Measurements from ENCODE around the gene JUP.

Gene JUP

GRCh38 chr17:41806685-41807445 lies 20.4 kb upstream of the JUP start:
- FAIRE-seq, result no peak

- no peak for FAIRE-seq
Observed at GRCh38 chr17:41803049-41804020, 16.8 kb upstream of the JUP start.

- peak; percentile 90 for FAIRE-seq
Observed at GRCh38 chr17:41801374-41802271, 15.1 kb upstream of the JUP start.

DNA sequence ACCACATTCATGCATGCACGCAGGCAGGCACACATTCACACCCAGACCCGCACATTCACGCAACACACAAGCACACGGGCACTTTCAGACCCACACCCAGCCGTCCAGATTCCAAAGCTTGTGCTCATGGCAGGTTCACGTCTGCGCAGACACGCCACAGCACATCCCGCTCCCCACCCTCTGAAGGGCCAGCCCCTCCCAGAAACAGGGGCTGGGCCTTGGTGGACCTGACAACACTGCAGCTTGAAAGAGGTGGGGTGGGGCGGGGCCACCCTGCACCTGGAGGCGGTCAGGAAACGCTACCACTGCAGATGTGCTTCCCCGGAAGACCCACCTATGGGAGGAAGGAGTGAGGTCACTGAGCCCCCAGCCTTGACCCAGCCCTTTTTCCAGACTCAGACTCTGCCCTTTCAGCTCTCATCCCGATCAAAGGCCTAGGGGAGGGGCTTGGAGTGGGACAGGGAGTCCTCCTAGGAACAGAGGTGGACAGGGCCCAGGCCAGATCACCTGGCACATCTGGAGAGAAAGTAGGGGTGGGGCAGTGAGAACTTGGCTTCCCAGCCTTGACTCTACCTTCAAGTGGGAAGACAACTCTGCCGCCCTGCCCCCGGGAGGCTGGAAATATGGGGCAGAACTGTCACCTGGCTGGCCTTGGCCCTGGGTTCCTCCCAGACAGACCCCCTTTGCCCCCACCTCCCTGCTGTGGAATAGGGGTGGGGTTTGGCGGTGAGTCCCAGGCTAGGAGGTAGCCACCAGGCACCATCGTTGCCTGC lies 14.3 kb upstream of the JUP start:
- FAIRE-seq, result no peak

- no peak for FAIRE-seq
Observed at GRCh38 chr17:41799366-41799765, 12.9 kb upstream of the JUP start.

GRCh38 chr17:41797377-41797776 lies 10.9 kb upstream of the JUP start:
- FAIRE-seq, result no peak

GRCh38 chr17:41796121-41796895 lies 9.8 kb upstream of the JUP start:
- no peak for FAIRE-seq

- no peak for FAIRE-seq
Observed at GRCh38 chr17:41794540-41794975, 8.0 kb upstream of the JUP start.

GRCh38 chr17:41793784-41794539 lies 7.5 kb upstream of the JUP start:
- FAIRE-seq, result no peak

GRCh38 chr17:41792845-41793783 lies 6.6 kb upstream of the JUP start:
- no peak for FAIRE-seq

- FAIRE-seq, result no peak
Observed at GRCh38 chr17:41787021-41787418, 509 bp upstream of the JUP start.

- FAIRE-seq, result no peak
Observed at GRCh38 chr17:41785859-41786226, 668 bp downstream of the JUP start.

- no peak for FAIRE-seq
Observed at GRCh38 chr17:41785091-41785858, 1.2 kb downstream of the JUP start.

DNA sequence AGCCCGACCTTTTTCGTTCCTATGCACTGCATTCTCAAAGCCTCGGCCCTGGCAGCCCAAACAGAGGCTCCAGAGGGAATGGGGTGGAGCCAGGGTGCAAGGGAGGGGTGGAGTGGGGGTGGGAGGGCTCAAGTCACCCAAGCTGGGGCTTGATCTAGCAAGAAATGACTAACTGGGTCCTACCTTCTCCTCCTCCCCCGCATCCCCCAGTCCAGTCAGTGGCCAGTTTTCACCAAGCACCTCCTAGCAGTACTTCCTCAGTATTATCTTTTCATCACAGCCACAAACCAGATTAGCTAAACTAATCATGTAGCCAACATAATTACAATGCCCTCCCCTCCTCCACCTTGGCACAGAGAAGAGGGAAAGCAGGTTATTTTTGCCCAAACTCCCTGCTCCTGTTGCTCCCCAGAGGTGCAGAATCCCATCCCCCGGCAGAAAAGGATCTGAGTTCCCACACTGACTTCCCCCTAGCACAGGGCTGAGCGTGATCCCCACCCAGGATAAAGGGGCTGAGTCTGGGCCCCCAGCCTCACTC lies 2.2 kb downstream of the JUP start:
- peak; percentile 80 for FAIRE-seq

GRCh38 chr17:41782142-41782541 lies 4.4 kb downstream of the JUP start:
- FAIRE-seq, result no peak

- no peak for FAIRE-seq
Observed at GRCh38 chr17:41781404-41782110, 5.0 kb downstream of the JUP start.

- no peak for FAIRE-seq
Observed at GRCh38 chr17:41779954-41780353, 6.6 kb downstream of the JUP start.
